ENCODE results near the gene FAM151A. TPM values are rescaled to one million over a fixed set of nuclear protein-coding genes. Genes with fewer than 3 reads are reported as not detected.

Gene FAM151A
- polyA plus RNA-seq, 4 donors, result 1.4 to 22.0 (median 1.6) TPM

- Histone ChIP-seq H3K4me3 (ENCODE audit: low read depth in 1 of 3, low read length in 3 of 3) (no peak overlapping the region), H3K27me3 (ENCODE audit: control insufficient read depth in 3 of 3, insufficient read depth in 3 of 3, low read length in 3 of 3) (no peaks in the 10 kb centered on the region), H3K36me3 (ENCODE audit: control insufficient read depth in 3 of 3, insufficient read depth in 2 of 3, low read depth in 1 of 3, low read length in 3 of 3) (peaks cover 0 to 15% (median 0%) of the 10 kb centered on the region in 3 donors), H3K9me3 (ENCODE audit: control insufficient read depth in 2 of 2, insufficient read depth in 1 of 2, low read depth in 1 of 2, low read length in 1 of 2) (no peaks in the 10 kb centered on the region), H3K4me1 (ENCODE audit: control insufficient read depth in 3 of 3, insufficient read depth in 2 of 3, low read depth in 1 of 3, low read length in 2 of 3) (no peaks in the 10 kb centered on the region), H3K27ac (ENCODE audit: low read depth in 1 of 3, low read length in 2 of 3) (no peak overlapping the region)
- DNase-seq (no peak), FAIRE-seq (no peak)
- WGBS, 3 donors, result 87 to 91% (median 91%) methylated on average over 2 of the region's 2 CpGs
These were observed 35.0 kb upstream of the FAM151A start for GRCh38 chr1:54658164-54658913.

GRCh38 chr1:54653036-54653435 lies 29.7 kb upstream of the FAM151A start:
- no peak overlapping the region for H3K27ac ChIP-seq (ENCODE audit: low read depth in 1 of 3, low read length in 2 of 3)
- 76 to 79% (median 79%) methylated on average over 4 of the region's 4 CpGs for WGBS, 3 donors
- no peak overlapping the region for H3K4me3 ChIP-seq (ENCODE audit: low read depth in 1 of 3, low read length in 3 of 3)
- H3K27me3 ChIP-seq (ENCODE audit: control insufficient read depth in 3 of 3, insufficient read depth in 3 of 3, low read length in 3 of 3), result no peaks in the 10 kb centered on the region
- peaks cover 8 to 45% (median 11%) of the 10 kb centered on the region in 3 donors for H3K4me1 ChIP-seq (ENCODE audit: control insufficient read depth in 3 of 3, insufficient read depth in 2 of 3, low read depth in 1 of 3, low read length in 2 of 3)
- DNase-seq (no peak), FAIRE-seq (no peak)
- peaks cover 0 to 8% (median 0%) of the 10 kb centered on the region in 3 donors for H3K36me3 ChIP-seq (ENCODE audit: control insufficient read depth in 3 of 3, insufficient read depth in 2 of 3, low read depth in 1 of 3, low read length in 3 of 3)
- no peaks in the 10 kb centered on the region for H3K9me3 ChIP-seq (ENCODE audit: control insufficient read depth in 2 of 2, insufficient read depth in 1 of 2, low read depth in 1 of 2, low read length in 1 of 2)

GRCh38 chr1:54652168-54652567 lies 28.8 kb upstream of the FAM151A start:
- no peak for FAIRE-seq
- Histone ChIP-seq H3K4me3 (ENCODE audit: low read depth in 1 of 3, low read length in 3 of 3) (no peak overlapping the region), H3K27ac (ENCODE audit: low read depth in 1 of 3, low read length in 2 of 3) (no peak overlapping the region), H3K36me3 (ENCODE audit: control insufficient read depth in 3 of 3, insufficient read depth in 2 of 3, low read depth in 1 of 3, low read length in 3 of 3) (peaks cover 0 to 2% (median 0%) of the 10 kb centered on the region in 3 donors), H3K27me3 (ENCODE audit: control insufficient read depth in 3 of 3, insufficient read depth in 3 of 3, low read length in 3 of 3) (no peaks in the 10 kb centered on the region), H3K9me3 (ENCODE audit: control insufficient read depth in 2 of 2, insufficient read depth in 1 of 2, low read depth in 1 of 2, low read length in 1 of 2) (no peaks in the 10 kb centered on the region), H3K4me1 (ENCODE audit: control insufficient read depth in 3 of 3, insufficient read depth in 2 of 3, low read depth in 1 of 3, low read length in 2 of 3) (peaks cover 8 to 45% (median 11%) of the 10 kb centered on the region in 3 donors)
- DNase-seq, result no peak

- Histone ChIP-seq H3K4me1 (ENCODE audit: control insufficient read depth in 3 of 3, insufficient read depth in 2 of 3, low read depth in 1 of 3, low read length in 2 of 3) (peaks cover 8 to 45% (median 11%) of the 10 kb centered on the region in 3 donors), H3K27me3 (ENCODE audit: control insufficient read depth in 3 of 3, insufficient read depth in 3 of 3, low read length in 3 of 3) (no peaks in the 10 kb centered on the region), H3K9me3 (ENCODE audit: control insufficient read depth in 2 of 2, insufficient read depth in 1 of 2, low read depth in 1 of 2, low read length in 1 of 2) (no peaks in the 10 kb centered on the region), H3K27ac (ENCODE audit: low read depth in 1 of 3, low read length in 2 of 3) (peak overlapping the region in 1 of 3 donors; percentile 22), H3K36me3 (ENCODE audit: control insufficient read depth in 3 of 3, insufficient read depth in 2 of 3, low read depth in 1 of 3, low read length in 3 of 3) (peaks cover 0 to 2% (median 0%) of the 10 kb centered on the region in 3 donors), H3K4me3 (ENCODE audit: low read depth in 1 of 3, low read length in 3 of 3) (no peak overlapping the region)
- DNase-seq (peak in 1 of 2 donors; percentile 31), FAIRE-seq (no peak)
- 50 to 88% (median 73%) methylated on average over 3 of the region's 3 CpGs for WGBS, 3 donors
These were observed 28.3 kb upstream of the FAM151A start for GRCh38 chr1:54651608-54652007.

- no peaks in the 10 kb centered on the region for H3K27me3 ChIP-seq (ENCODE audit: control insufficient read depth in 3 of 3, insufficient read depth in 3 of 3, low read length in 3 of 3)
- no peaks in the 10 kb centered on the region for H3K9me3 ChIP-seq (ENCODE audit: control insufficient read depth in 2 of 2, insufficient read depth in 1 of 2, low read depth in 1 of 2, low read length in 1 of 2)
- peaks cover 8 to 45% (median 11%) of the 10 kb centered on the region in 3 donors for H3K4me1 ChIP-seq (ENCODE audit: control insufficient read depth in 3 of 3, insufficient read depth in 2 of 3, low read depth in 1 of 3, low read length in 2 of 3)
- H3K36me3 ChIP-seq (ENCODE audit: control insufficient read depth in 3 of 3, insufficient read depth in 2 of 3, low read depth in 1 of 3, low read length in 3 of 3), result peaks cover 0 to 2% (median 0%) of the 10 kb centered on the region in 3 donors
- no peak overlapping the region for H3K4me3 ChIP-seq (ENCODE audit: low read depth in 1 of 3, low read length in 3 of 3)
- H3K27ac ChIP-seq (ENCODE audit: low read depth in 1 of 3, low read length in 2 of 3), result peak overlapping the region in 2 of 3 donors; percentile 24 to 72
- no peak for DNase-seq
- 56 to 72% (median 58%) methylated on average over 3 of the region's 3 CpGs for WGBS, 3 donors
- no peak for FAIRE-seq
These were observed 27.1 kb upstream of the FAM151A start for GRCh38 chr1:54650417-54650816.

- DNase-seq (no peak), FAIRE-seq (no peak)
- Histone ChIP-seq H3K27me3 (ENCODE audit: control insufficient read depth in 3 of 3, insufficient read depth in 3 of 3, low read length in 3 of 3) (no peaks in the 10 kb centered on the region), H3K36me3 (ENCODE audit: control insufficient read depth in 3 of 3, insufficient read depth in 2 of 3, low read depth in 1 of 3, low read length in 3 of 3) (peaks cover 0 to 2% (median 0%) of the 10 kb centered on the region in 3 donors), H3K9me3 (ENCODE audit: control insufficient read depth in 2 of 2, insufficient read depth in 1 of 2, low read depth in 1 of 2, low read length in 1 of 2) (no peaks in the 10 kb centered on the region), H3K27ac (ENCODE audit: low read depth in 1 of 3, low read length in 2 of 3) (peak overlapping the region; percentile 24 to 72 (median 58)), H3K4me3 (ENCODE audit: low read depth in 1 of 3, low read length in 3 of 3) (no peak overlapping the region), H3K4me1 (ENCODE audit: control insufficient read depth in 3 of 3, insufficient read depth in 2 of 3, low read depth in 1 of 3, low read length in 2 of 3) (peaks cover 8 to 45% (median 11%) of the 10 kb centered on the region in 3 donors)
- 44 to 93% (median 71%) methylated on average over 1 of the region's 1 CpG for WGBS, 3 donors
These were observed 26.6 kb upstream of the FAM151A start for GRCh38 chr1:54649921-54650320.

GRCh38 chr1:54649130-54649898 lies 26.0 kb upstream of the FAM151A start:
- Histone ChIP-seq H3K9me3 (ENCODE audit: control insufficient read depth in 2 of 2, insufficient read depth in 1 of 2, low read depth in 1 of 2, low read length in 1 of 2) (peaks cover 0 to 4% of the 10 kb centered on the region in 2 donors), H3K27me3 (ENCODE audit: control insufficient read depth in 3 of 3, insufficient read depth in 3 of 3, low read length in 3 of 3) (no peaks in the 10 kb centered on the region), H3K4me3 (ENCODE audit: low read depth in 1 of 3, low read length in 3 of 3) (no peak overlapping the region), H3K36me3 (ENCODE audit: control insufficient read depth in 3 of 3, insufficient read depth in 2 of 3, low read depth in 1 of 3, low read length in 3 of 3) (peaks cover 0 to 2% (median 0%) of the 10 kb centered on the region in 3 donors), H3K4me1 (ENCODE audit: control insufficient read depth in 3 of 3, insufficient read depth in 2 of 3, low read depth in 1 of 3, low read length in 2 of 3) (peaks cover 8 to 45% (median 11%) of the 10 kb centered on the region in 3 donors), H3K27ac (ENCODE audit: low read depth in 1 of 3, low read length in 2 of 3) (peak overlapping the region; percentile 24 to 72 (median 58))
- 8 to 46% (median 31%) methylated on average over 5 of the region's 5 CpGs for WGBS, 3 donors
- FAIRE-seq, result no peak
- DNase-seq, result peak; percentile 88 to 97

GRCh38 chr1:54645806-54646676 lies 22.7 kb upstream of the FAM151A start:
- Histone ChIP-seq H3K36me3 (ENCODE audit: control insufficient read depth in 3 of 3, insufficient read depth in 2 of 3, low read depth in 1 of 3, low read length in 3 of 3) (no peaks in the 10 kb centered on the region), H3K27me3 (ENCODE audit: control insufficient read depth in 3 of 3, insufficient read depth in 3 of 3, low read length in 3 of 3) (no peaks in the 10 kb centered on the region), H3K27ac (ENCODE audit: low read depth in 1 of 3, low read length in 2 of 3) (no peak overlapping the region), H3K4me3 (ENCODE audit: low read depth in 1 of 3, low read length in 3 of 3) (no peak overlapping the region), H3K9me3 (ENCODE audit: control insufficient read depth in 2 of 2, insufficient read depth in 1 of 2, low read depth in 1 of 2, low read length in 1 of 2) (peaks cover 0 to 18% of the 10 kb centered on the region in 2 donors), H3K4me1 (ENCODE audit: control insufficient read depth in 3 of 3, insufficient read depth in 2 of 3, low read depth in 1 of 3, low read length in 2 of 3) (peaks cover 5 to 38% (median 8%) of the 10 kb centered on the region in 3 donors)
- DNase-seq (no peak), FAIRE-seq (no peak)
- WGBS, 3 donors, result 41 to 51% (median 47%) methylated on average over 7 of the region's 7 CpGs
